Measurements from ENCODE around the gene CPNE5. TPM values are rescaled to one million over a fixed set of nuclear protein-coding genes. Genes with fewer than 3 reads are reported as not detected.

CPNE5 gene
- total RNA-seq, 4 donors from 2014 or later = 9.5 to 33.8 (median 12.2) TPM

DNA sequence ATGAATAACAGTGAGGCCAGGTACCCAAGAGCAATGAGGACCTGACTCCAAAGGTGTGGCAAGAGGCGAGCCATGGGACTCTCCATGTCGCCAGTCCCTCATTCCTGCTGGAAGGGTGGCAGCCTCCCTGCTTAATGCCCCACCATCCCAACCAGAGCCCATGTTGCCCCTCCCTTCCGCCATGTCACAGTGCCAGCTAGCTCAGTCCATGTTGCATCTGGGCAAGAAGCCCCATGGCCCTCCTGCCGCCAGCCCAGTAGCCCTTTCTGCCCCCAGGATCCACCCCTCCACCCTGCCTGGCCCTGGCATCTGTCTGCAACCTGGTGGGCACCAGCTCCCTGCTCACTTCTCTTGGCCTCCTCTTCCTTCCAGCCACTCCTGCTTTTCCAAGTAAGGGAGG lies 6.0 kb upstream of the CPNE5 start:
- Histone ChIP-seq H3K36me3 (no peaks in the 10 kb centered on the region), H3K4me3 (no peak overlapping the region), H3K27me3 (no peaks in the 10 kb centered on the region), H3K27ac (no peak overlapping the region), H3K9me3 (no peaks in the 10 kb centered on the region), H3K4me1 (peaks cover 6 to 7% of the 10 kb centered on the region in 2 donors)
- DNase-seq = no peak
- TF ChIP-seq CTCF (IDR thresholded peaks at IDR 0.05) (no peak), POLR2A (IDR thresholded peaks at IDR 0.05) (no peak)
- intact Hi-C loops (cut with DNase I; ENCODE audit: low total_unique reads) = no loop called here

DNA sequence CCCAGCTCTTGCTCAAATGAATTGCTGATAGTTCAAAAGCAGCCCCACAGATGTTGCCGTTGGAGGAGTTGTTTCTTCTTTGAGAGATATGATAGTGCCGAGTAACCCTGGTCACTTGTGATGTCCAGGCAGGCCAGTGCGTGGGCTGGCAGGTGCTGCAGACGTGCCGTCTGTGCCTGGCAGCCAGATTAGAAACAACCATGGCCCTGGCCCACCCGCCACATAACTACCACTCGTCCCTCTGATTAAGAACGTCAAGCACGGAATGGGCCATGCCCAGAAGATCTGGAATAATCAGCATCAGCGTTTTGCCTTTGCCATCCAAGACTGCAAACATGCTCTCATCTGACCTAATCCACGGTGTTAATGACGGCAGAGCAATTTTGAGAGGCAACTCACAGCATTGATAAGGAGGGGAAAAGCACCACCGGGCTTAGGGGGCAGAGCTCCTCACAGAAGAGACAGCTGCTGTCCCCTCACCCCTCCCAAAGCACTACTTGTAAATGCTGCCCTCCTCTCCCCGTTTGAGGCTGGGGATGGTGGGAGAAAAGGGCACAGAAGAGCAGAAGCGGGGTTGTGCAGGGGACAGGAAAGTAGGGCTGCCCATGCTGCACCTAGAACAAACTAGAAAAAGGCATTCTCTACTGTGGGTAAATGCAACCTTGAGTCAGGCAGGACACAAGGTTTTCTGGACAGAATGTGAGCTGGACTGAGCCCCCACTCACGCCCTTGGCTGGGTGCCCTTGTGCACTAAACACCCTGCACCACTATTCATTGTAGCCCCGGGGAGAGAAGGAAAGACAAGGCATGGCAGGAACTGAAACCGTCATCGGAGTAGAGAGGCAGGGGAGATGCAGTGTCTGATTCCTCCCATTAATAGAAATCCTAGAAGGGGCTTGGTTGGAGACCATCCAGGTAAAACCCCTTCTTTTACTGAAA lies 5.3 kb upstream of the CPNE5 start:
- no peaks in the 10 kb centered on the region for H3K27me3 ChIP-seq
- H3K27ac ChIP-seq = no peak overlapping the region
- H3K4me3 ChIP-seq = no peak overlapping the region
- intact Hi-C loops (cut with DNase I; ENCODE audit: low total_unique reads) = no loop called here
- no peak for DNase-seq
- no peak for TF ChIP-seq CTCF (IDR thresholded peaks at IDR 0.05)
- TF ChIP-seq POLR2A (IDR thresholded peaks at IDR 0.05) = no peak
- no peaks in the 10 kb centered on the region for H3K9me3 ChIP-seq
- no peaks in the 10 kb centered on the region for H3K36me3 ChIP-seq
- H3K4me1 ChIP-seq = peaks cover 5 to 8% of the 10 kb centered on the region in 2 donors

DNA sequence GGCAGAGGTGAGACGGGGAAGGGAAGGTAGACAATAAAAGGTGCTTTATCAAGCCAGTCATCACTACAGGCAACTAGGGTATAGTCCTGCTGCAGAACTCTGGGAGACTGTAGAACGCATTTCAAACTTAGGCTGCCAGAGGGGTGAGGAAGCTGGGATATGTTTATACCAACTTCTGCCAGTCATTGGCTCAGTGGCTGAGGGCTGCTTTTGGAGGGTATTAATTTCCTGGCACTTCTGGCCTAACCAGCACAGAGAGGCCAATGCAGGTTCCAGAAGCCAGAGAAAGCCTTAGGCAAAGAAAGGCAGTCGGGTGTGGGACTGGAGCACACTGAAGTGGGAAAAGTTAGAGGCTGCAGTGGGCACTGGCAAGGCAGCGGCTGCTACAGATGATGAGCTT lies 3.9 kb upstream of the CPNE5 start:
- H3K4me3 ChIP-seq = no peak overlapping the region
- peaks cover 0 to 8% of the 10 kb centered on the region in 2 donors for H3K4me1 ChIP-seq
- H3K27ac ChIP-seq = no peak overlapping the region
- H3K27me3 ChIP-seq = no peaks in the 10 kb centered on the region
- H3K36me3 ChIP-seq = no peaks in the 10 kb centered on the region
- no peak for DNase-seq
- TF ChIP-seq CTCF (IDR thresholded peaks at IDR 0.05) (no peak), POLR2A (IDR thresholded peaks at IDR 0.05) (no peak)
- intact Hi-C loops (cut with DNase I; ENCODE audit: low total_unique reads) = no loop called here
- H3K9me3 ChIP-seq = no peaks in the 10 kb centered on the region

GRCh38 chr6:36841756-36842155 lies 2.5 kb upstream of the CPNE5 start:
- peaks cover 0 to 8% of the 10 kb centered on the region in 2 donors for H3K4me1 ChIP-seq
- no peaks in the 10 kb centered on the region for H3K27me3 ChIP-seq
- no peak for DNase-seq
- H3K27ac ChIP-seq = no peak overlapping the region
- no peak overlapping the region for H3K4me3 ChIP-seq
- H3K36me3 ChIP-seq = no peaks in the 10 kb centered on the region
- intact Hi-C loops (cut with DNase I; ENCODE audit: low total_unique reads) = no loop called here
- H3K9me3 ChIP-seq = no peaks in the 10 kb centered on the region
- TF ChIP-seq POLR2A (IDR thresholded peaks at IDR 0.05) = no peak
- no peak for TF ChIP-seq CTCF (IDR thresholded peaks at IDR 0.05)

Measured in uterus (tissue), 4 donors.